Measurements from ENCODE around the gene NPAS1. TPM values are rescaled to one million over a fixed set of nuclear protein-coding genes. Genes with fewer than 3 reads are reported as not detected.

NPAS1 gene
- total RNA-seq, 2 donors from 2014 or later: 0.39 TPM; not detected in 1

DNA sequence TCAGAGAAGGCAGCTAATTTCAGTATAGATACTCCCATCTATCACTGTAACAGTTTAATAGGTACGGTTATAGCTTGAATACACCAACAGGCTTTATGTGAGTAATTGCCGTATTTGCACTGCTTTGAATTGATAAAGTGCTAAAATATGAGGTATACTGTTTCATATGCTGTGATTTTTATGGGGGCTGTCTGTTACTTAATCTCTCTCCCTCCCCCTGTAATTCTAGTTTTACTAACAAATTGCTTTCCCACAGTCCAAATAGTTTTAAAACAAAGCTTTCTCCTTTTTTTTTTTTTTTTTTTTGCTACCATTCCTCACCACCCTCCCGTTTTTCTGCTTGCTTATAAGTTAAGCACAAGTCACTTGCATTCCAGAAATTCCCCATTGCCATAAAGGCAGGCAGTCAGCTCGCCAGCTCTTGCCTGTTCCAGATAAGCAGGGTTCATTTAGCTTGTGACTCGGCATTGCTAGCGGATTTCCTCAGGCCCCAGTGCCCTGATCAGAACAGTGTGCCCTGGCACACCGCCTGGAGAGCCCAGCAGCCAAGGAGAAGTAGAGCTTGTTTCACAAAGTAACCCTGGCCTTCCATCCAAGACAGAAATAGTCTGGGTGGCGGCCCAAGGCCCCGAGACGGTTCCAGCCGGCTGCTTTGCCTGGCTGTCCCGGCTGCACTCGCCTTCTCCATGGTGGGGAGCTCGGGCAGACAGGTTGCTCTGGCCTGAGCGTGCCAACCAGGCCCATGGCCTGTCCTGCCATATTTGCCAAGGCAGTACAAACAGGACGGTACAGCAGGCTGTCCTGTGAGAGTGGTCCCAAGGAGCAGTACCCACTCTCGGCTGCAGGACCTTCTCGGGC is 43.5 kb upstream of the NPAS1 start:
- Histone ChIP-seq H3K4me3 (no peak overlapping the region), H3K36me3 (no peaks in the 10 kb centered on the region), H3K27ac (peak overlapping the region; percentile 89 to 91), H3K9me3 (no peaks in the 10 kb centered on the region), H3K4me1 (peaks cover 0 to 97% of the 10 kb centered on the region in 2 donors), H3K27me3 (no peaks in the 10 kb centered on the region)
- peak; percentile 98 for DNase-seq (ENCODE audit: low spot score)
- TF ChIP-seq, protein P1, sequence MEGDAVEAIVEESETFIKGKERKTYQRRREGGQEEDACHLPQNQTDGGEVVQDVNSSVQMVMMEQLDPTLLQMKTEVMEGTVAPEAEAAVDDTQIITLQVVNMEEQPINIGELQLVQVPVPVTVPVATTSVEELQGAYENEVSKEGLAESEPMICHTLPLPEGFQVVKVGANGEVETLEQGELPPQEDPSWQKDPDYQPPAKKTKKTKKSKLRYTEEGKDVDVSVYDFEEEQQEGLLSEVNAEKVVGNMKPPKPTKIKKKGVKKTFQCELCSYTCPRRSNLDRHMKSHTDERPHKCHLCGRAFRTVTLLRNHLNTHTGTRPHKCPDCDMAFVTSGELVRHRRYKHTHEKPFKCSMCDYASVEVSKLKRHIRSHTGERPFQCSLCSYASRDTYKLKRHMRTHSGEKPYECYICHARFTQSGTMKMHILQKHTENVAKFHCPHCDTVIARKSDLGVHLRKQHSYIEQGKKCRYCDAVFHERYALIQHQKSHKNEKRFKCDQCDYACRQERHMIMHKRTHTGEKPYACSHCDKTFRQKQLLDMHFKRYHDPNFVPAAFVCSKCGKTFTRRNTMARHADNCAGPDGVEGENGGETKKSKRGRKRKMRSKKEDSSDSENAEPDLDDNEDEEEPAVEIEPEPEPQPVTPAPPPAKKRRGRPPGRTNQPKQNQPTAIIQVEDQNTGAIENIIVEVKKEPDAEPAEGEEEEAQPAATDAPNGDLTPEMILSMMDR (IDR thresholded peaks at IDR 0.05): no peak

GRCh38 chr19:46976845-46977320 is 42.8 kb upstream of the NPAS1 start:
- DNase-seq (ENCODE audit: low spot score): peak; percentile 80

GRCh38 chr19:46977548-46977947 is 42.1 kb upstream of the NPAS1 start:
- Histone ChIP-seq H3K9me3 (no peaks in the 10 kb centered on the region), H3K27me3 (no peaks in the 10 kb centered on the region), H3K36me3 (no peaks in the 10 kb centered on the region), H3K27ac (peak overlapping the region; percentile 89 to 91), H3K4me1 (peaks cover 0 to 97% of the 10 kb centered on the region in 2 donors), H3K4me3 (no peak overlapping the region)
- TF ChIP-seq, protein P1 (IDR thresholded peaks at IDR 0.05): no peak
- DNase-seq (ENCODE audit: low spot score): no peak

More at GRCh38 chr19:46976845-46977320, 42.8 kb upstream of the NPAS1 start:
- Histone ChIP-seq H3K4me1 (peaks cover 0 to 97% of the 10 kb centered on the region in 2 donors), H3K27me3 (no peaks in the 10 kb centered on the region), H3K27ac (peak overlapping the region; percentile 89 to 91), H3K9me3 (no peaks in the 10 kb centered on the region), H3K4me3 (no peak overlapping the region), H3K36me3 (no peaks in the 10 kb centered on the region)
- TF ChIP-seq, protein P1 (IDR thresholded peaks at IDR 0.05): no peak

DNA sequence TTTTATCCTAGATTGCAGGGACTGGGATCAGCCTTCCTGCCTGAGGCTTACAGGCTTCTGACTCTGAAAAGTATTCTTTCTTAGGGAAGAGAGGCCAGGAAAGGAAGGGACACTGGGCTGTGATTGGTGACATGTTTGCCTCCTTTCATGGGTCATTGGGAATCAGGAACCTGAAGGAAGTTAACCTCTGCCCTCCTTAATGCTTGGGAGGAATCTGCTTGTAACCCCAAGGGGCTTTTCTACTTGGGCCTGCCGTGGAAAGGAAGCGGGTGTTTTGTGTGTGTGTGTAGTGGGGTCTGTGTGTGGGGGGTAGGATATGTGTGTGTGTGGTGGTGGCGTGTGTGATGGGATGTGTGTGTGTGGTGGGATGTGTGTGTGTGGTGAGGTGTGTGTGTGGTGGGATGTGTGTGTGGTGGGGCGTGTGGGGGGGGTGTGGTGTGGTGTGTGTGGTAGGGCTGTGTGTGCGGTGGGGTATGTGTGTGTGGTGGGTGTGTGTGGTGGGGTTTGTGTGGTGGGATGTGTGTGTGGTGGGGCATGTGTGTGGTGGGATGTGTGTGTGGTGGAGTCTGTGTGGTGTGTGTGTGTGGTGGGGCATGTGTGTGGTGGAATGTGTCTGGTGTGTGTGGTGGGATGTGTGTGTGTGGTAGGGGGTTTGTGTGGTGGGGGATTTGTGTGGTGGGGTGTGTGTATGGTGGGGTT is 41.3 kb upstream of the NPAS1 start:
- TF ChIP-seq, protein P1 (IDR thresholded peaks at IDR 0.05): no peak
- Histone ChIP-seq H3K27me3 (no peaks in the 10 kb centered on the region), H3K4me1 (peaks cover 0 to 92% of the 10 kb centered on the region in 2 donors), H3K27ac (peak overlapping the region; percentile 89 to 91), H3K36me3 (no peaks in the 10 kb centered on the region), H3K4me3 (no peak overlapping the region), H3K9me3 (no peaks in the 10 kb centered on the region)
- no peak for DNase-seq (ENCODE audit: low spot score)

GRCh38 chr19:46979126-46980105 is 40.2 kb upstream of the NPAS1 start:
- Histone ChIP-seq H3K4me3 (no peak overlapping the region), H3K36me3 (no peaks in the 10 kb centered on the region), H3K9me3 (no peaks in the 10 kb centered on the region), H3K27ac (peak overlapping the region; percentile 89 to 91), H3K4me1 (peaks cover 0 to 90% of the 10 kb centered on the region in 2 donors), H3K27me3 (no peaks in the 10 kb centered on the region)
- TF ChIP-seq, protein P1 (IDR thresholded peaks at IDR 0.05): no peak
- DNase-seq (ENCODE audit: low spot score): no peak
